HG02938 (cell line): ENCODE results near the gene CELA2A.
"Not testable (repeated sequence)": the region's sequence is repeated elsewhere in the genome, so short reads cannot be mapped to it uniquely, and the experiment has no call there.

Experiments used
- ATAC-seq: cut with Tn5 transposase; IDR thresholded peaks from one replicate; pipeline ENCODE4 v1.9.1; 2021; ENCODE audit warnings: mild to moderate bottlenecking, moderate library complexity; ENCODE audit not compliant: unreplicated experiment

Gene CELA2A

GRCh38 chr1:15444468-15445389 is 11.8 kb upstream of the CELA2A start:
- no peak for ATAC-seq

GRCh38 chr1:15445390-15446122 is 11.0 kb upstream of the CELA2A start:
- ATAC-seq, result no peak

- no peak for ATAC-seq
Observed at GRCh38 chr1:15446212-15446611, 10.3 kb upstream of the CELA2A start.

- no peak for ATAC-seq
Observed at GRCh38 chr1:15448877-15449462, 7.6 kb upstream of the CELA2A start.

- no peak for ATAC-seq
Observed at GRCh38 chr1:15449567-15449966, 7.0 kb upstream of the CELA2A start.

- ATAC-seq, result no peak
Observed at GRCh38 chr1:15451014-15451722, 5.4 kb upstream of the CELA2A start.

GRCh38 chr1:15452216-15452615 is 4.3 kb upstream of the CELA2A start:
- no peak for ATAC-seq

- ATAC-seq, result no peak
Observed at GRCh38 chr1:15452866-15453571, 3.5 kb upstream of the CELA2A start.

GRCh38 chr1:15453734-15454133 is 2.8 kb upstream of the CELA2A start:
- ATAC-seq, result no peak

- no peak for ATAC-seq
Observed at GRCh38 chr1:15454256-15454655, 2.3 kb upstream of the CELA2A start.

GRCh38 chr1:15455522-15455921 is 1.0 kb upstream of the CELA2A start:
- no peak for ATAC-seq

- ATAC-seq, result no peak
Observed at GRCh38 chr1:15457585-15457984, 1.1 kb downstream of the CELA2A start.

- not testable (repeated sequence) for ATAC-seq
Observed at GRCh38 chr1:15458388-15458787, 1.9 kb downstream of the CELA2A start.

- no peak for ATAC-seq
Observed at GRCh38 chr1:15459771-15460707, 3.5 kb downstream of the CELA2A start.

GRCh38 chr1:15460708-15461095 is 4.2 kb downstream of the CELA2A start:
- ATAC-seq, result no peak

- not testable (repeated sequence) for ATAC-seq
Observed at GRCh38 chr1:15463064-15463800, 6.7 kb downstream of the CELA2A start.

- ATAC-seq, result not testable (repeated sequence)
Observed at GRCh38 chr1:15463926-15464322, 7.4 kb downstream of the CELA2A start.

GRCh38 chr1:15465674-15466073 is 9.1 kb downstream of the CELA2A start:
- no peak for ATAC-seq
